Islet precursor cell (in vitro differentiated cells): ENCODE results near the gene FHIT.

Experiments
- DNase-seq: peaks from one replicate; pipeline ENCODE4 v3.0.0-alpha.2; 2018

FHIT gene

DNA sequence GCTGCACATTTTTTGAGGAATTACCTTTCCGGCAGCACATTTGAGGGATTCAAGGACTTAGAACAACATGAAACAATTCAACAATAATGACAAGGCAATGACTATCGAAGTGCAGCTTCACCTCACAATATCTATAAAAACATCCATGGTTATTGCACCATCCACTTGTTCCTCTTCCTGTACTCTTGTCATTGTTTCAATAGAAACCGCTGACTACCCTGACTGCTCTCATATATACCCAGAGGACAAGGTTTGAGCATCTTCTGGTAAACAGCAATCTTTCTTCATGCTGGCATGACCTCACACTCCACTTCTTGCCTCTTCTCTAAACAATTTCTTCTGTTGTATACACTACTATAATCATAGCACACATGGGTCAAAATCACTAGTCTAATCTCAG lies 864.9 kb downstream of the FHIT start:
- DNase-seq = no peak

DNA sequence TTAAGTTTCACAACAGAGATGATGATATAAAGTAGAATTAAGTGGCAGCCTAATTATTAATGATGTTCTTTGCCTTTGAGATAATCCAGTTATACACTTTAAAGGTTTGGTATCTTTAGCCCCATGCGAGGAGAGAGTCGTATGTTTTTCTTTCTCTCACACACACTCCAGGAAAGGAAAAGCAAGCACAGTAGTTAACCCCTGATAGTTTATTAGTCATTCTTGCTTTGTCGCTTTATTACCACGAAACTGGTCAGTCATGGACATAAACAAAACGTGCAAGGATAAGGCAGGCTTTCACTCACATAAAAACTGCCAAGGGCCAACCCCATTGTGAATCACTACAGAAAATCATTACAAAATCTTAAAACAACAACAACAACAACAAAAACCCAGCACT lies 866.9 kb downstream of the FHIT start:
- DNase-seq = no peak

DNA sequence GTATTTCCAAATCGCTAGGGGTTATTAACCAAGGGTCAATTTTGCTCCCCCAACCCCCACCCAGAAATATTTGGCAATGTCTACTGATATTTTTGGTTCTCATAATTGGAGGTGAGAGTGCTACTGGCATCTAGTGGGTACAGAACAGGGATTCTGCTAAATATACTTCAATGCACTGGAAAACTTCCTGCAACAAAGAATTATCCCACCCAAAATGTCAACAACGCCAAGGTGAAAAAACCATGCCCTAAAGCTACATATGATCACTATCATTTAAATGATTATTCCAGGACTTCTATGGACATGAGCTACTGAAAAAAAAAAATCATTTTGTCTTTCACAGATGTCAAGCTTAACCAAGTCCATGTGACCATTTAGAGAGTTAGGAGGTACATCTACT lies 867.9 kb downstream of the FHIT start:
- no peak for DNase-seq

DNA sequence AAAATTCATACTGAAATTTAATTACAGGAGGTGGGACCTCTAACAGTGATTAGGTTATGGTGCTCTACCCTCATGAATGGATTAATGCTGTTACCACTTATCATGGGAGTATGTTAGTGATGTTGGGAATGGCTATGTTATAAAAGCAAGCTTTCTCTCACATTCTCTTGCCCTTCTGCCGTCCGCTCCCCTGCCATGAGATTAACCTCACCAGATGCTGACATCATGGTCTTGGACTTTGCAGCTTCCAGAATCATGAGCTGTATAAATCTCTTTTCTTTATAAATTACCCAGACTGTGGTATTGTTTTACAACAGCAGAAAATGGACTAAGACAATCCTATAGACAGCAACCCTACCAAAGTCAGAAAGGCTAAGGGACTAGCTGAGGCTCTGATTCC lies 884.8 kb downstream of the FHIT start:
- no peak for DNase-seq

DNA sequence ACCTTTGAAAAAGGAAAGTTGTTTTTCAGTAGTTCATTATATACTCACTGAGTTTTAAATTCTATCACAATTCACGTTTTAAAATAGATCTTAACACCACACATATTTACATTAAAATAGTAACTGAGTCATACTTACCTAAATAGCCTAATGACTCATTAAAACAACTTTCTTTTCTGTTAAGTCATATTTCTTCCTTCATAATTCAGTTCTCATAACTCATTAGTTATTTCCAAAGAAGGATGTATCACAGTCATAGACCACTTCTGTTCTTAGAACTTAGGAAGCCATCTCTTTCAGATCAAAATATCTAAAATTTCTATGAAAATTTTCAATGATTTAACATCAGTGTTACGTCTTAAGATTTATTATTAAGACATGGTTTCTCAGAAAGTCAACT lies 885.9 kb downstream of the FHIT start:
- DNase-seq = no peak

DNA sequence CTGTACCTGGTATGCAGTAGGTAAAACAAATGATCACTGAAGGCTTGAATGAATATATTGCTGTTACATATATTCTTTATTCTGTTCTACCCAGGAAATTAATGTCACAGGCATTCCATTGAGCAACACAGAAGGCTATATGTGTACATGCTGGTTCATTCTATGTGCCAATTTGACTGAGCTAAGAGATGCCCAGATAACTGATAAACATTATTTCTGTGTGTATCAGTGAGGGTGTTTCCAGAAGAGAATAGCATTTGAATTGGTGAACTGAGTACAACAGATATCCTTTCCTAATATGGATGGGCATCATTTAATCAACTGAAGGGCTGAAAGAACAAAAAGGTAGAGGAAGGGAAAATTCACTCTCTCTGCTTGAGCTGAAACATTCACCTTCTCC lies 886.8 kb downstream of the FHIT start:
- no peak for DNase-seq

DNA sequence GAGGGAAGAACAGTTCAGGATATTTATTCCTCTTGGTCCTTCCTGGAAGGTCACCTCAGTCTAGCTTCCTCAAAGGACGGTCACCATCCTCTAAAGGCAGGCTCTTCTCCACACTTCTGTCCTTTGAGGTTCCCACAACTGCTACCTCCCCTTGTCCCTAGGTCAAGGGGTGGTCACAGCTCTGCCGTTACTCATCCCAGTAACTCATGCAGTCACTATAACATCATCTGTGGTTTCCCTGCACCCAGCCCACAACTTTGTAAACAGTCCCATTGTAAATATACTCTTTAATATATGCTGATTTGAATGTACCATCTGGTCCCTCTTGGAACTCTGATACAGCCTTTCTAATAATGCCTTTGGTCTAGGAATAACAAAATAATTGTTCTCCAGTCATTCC lies 887.4 kb downstream of the FHIT start:
- DNase-seq = no peak

DNA sequence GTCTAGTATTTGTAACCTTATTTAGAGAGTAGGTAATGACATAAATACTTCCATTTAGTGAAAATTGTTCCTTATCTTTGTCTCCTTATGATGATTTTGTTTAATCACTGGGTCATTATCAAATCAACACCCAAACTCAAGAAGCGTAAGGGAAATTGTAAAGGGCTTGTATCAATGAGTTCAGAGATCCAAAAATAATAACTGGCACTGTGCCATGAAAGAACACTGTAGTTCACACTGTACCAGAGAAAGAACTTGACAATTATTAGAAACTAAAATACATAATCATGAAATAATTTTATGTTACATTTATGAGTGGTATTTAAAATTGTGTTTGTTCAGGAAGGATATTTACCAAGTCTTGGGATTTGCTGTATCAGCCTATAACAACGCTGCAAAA lies 895.4 kb downstream of the FHIT start:
- DNase-seq = no peak

DNA sequence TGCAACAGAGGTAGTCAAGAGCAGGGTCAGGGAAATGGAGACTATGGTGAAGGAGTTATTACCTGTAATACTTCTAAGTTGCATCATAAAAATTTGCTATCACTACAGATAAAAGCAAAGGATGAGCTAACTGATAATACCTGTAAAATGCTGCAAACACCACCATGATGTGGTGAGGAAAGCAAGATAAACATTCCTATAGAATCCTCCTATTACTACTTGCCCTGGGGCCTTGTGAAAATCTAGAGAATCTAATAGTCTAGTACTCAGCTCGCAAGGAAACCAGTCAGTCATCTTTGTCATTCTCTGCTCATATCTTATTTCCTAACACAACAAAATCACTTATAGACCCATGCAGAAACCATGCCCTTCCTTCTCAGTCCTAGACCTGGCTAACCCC lies 899.8 kb downstream of the FHIT start:
- DNase-seq = no peak

DNA sequence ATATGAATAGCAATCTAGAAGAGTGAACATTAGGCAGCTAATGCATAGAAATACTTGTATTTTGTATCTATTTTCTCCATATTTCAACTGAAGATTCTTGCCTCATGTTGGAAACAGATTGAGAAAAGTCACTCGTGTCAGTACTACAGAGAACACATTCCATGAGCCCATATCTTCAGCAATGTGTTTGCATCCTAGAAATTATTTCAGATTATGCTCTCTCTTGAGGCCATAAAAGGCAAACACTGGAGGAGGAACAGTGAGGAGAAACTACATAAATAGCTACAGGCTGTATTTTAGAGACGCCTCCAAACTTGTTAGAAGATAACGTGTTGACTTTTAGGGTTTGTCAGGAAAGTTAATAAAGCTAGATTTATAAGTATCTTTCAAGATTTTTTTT lies 906.9 kb downstream of the FHIT start:
- DNase-seq = no peak

DNA sequence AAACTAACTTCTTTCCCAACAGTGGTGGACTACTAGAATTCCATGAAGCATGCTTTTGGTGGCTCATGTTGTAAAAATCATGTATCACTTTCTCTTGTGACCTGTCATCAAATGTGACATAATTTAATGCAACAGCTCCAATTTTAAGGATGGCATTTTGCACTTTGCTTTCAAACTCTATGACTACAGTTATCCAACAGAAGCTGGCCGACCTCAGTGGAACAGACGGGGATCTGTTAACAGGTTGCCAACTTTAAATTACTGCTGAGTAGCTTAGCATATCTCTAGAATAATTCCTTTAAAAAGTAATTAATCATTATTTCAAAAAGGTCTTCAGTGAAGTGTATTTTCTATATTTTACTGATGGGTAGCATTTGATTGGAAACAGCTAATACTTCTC lies 907.4 kb downstream of the FHIT start:
- no peak for DNase-seq

DNA sequence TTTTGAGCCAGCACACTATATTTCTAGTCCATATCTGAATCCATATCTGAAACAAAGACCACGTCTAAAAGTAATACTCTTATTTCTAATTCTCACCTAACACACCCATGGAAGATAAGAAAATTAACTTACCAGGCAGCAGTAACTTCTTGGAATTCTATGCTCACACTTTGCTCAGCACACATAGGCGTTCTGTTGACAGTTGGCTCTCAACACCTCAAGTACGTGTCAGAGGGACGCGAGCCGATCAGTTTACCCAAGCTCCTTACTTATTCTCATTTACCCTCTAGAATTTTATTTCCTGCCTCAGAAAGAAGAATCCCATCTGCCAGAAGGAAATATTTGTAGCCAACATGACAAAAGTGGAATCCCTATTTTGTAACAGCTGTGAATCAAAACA lies 911.9 kb downstream of the FHIT start:
- DNase-seq = no peak

DNA sequence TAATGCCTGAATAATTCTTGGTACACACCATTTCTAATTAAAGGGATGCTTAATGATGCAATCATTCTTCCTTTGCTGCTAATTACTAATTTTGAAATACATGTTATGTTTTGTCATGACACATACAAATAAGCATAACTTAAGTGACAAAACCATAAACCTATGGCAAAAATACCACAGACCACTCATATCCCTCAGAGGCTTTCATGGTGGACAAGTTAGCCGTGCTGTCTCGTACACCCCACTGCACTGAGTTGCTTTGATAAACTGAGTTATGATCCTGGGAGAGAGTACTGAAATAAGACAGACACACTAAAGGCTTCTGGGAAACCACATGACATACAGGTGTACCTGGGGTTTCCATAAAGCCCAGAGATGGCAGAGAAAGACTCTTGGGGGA lies 913.8 kb downstream of the FHIT start:
- no peak for DNase-seq

DNA sequence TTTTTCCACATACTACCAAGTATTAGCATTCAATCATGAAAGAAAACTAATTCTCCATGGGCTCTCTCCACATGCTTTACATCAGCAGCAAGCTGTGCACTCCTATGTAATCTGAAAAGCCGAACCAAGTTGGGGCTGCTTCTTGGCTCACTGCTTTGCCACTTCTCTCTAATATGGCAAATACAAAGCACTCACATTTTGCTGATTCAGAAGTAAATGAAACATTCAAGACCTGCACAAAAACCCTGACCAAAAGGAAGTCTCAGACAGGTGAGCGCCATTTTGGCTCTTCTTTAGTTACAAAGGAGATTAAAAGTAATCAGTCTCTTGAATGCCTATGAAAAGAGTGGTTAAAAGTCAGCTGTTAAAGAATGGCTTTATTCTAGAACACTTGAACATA lies 915.2 kb downstream of the FHIT start:
- no peak for DNase-seq

DNA sequence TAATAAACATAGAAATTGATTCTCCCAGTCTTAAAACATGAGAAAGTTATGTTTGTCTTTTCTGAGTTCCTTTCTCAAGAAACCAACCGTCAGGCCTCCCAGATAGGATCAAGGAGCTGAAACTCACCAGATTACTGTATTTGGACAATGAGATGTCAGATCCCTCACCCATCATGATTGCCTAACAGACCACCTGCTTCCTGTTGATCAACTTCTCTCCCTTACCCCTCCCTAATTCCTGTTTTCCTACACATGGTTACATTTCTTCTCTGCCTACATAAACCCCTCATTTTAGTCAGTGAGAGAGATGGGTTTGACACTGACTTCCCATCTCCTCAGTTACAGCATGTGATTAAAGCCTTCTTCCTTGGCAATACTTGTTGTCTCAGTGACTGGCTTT lies 917.5 kb downstream of the FHIT start:
- no peak for DNase-seq

DNA sequence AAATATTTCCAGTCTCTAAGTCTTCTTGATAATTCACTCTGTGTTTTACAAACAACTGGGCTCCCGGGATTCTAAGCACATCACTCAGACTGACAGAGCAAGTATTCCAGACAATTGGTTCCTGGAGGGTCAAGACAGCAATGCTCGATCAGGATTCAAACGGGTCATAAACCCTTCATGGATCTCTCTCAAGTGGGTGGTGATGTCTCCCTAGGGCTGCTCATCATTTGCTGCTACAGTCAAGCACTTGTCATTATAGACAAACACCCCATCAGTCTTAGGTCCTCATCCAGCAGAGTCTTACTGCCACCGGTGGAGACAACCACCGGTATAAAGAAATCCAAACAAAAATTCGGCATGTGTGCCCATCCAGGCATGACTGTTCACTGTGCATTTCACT lies 921.1 kb downstream of the FHIT start:
- no peak for DNase-seq

DNA sequence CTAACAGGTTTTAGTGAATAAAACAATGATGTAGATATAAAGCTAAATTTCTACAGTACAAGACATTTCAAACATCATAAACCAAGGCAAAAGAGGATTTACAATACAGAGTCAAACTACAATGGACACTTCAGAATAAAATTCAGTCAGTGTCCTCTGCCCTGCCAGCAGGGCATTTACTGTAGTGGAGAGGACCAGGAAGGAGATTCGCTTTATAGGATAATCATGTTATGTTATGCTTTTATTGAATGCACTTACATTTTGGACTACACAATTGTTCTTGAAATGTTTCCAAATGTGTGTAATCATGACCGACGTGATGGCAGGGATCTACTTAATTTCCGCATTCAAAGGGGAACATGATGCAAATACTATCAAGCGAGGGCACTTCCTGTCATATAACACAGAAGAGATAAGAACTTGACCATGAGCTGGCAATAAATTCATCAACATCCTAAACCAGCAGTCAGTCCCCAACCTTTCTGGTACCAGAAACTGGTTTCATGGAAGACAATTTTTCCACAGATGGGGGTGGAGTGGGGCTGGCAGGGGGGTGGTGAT lies 925.6 kb downstream of the FHIT start:
- no peak for DNase-seq

DNA sequence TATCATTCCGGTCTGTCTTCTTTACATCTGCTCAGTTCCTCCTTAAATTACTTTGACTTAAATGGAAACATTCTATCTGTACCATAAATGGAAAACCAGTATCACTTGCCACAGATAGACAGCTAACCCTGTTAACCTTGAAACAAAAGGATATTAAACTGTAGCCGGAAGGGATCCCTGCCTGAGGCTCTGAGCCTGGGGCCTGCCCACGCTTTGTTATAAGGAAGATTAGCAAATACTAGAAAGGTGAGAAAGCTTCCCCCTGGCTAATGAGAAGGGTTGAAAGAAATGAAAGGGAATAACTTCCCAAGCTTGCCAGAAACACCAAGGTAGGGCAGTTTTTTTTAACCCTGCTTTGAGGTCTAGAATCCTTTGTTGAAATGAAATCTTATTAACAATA lies 927.6 kb downstream of the FHIT start:
- DNase-seq = no peak

DNA sequence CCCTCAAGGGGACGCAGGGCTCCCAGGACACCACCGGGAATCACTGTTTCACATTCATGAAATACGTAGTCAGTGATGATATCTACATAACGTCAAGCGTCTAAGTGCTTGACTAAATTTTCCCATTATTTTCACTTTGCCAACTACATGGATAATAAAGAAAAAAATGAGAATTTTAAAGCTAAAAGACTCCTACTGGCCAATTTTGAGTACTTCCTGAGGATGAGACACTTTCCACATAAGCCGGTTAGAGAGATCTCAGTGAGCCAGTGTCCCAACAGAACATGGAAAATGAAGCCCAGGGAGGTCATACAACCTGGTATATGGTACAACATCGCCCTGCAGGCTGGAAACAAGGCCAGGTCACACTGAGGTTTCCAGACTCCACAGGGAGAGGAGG lies 928.1 kb downstream of the FHIT start:
- no peak for DNase-seq

DNA sequence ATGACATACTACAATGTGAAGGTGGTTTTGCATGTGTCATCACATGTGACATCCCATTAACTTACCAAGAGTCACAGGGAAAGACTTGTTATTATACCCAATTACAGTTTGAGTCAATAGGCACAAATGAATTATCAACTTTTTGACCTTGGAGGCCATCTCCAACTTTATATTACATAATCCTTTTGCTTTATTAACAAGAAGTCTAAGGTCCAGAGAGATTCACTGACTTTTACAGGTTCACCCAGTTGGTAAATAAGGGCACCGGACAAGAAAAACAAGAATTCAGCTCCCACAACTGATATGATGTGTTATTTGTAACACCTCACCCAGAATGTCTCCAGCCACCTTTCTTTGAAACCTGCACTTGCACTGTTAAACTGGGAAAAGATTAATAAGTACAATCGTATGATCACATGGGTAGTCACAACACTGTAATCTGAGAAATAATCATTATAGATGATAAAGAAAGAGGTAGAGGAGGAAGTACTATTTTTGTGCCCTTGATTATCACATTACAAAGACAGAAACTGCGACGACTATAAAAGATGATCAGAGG lies 928.9 kb downstream of the FHIT start:
- DNase-seq = no peak

DNA sequence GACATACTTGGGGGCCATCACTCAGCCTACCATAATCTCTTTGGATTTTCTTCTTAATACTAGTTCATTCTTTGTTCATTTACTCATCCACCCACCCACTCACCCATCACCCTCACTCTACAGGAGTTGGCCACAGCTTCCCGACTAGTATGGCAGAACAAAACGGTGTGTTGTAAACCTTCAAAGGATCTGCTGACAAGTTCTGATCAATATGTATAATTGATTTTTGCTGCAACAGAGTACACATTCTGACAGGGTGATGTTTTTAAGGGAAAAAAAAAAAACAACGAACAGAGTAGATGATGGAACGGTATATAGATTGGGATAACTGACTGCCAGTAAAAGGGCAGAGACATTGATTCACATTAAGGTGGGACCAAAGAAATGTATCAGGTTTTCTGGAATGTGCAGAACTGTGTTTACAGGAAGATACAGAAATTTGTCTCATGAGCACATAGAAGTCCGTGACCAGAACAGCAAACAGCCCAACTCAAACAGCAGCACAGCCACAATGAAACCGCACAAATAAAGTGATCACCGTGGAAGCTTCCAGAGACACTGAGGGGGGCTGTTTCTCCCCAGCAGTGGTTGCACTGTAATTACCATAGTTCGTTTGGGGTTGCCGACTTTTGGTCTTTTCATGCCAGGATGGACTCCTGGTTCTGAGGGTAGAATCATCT lies 931.9 kb downstream of the FHIT start:
- DNase-seq = no peak

DNA sequence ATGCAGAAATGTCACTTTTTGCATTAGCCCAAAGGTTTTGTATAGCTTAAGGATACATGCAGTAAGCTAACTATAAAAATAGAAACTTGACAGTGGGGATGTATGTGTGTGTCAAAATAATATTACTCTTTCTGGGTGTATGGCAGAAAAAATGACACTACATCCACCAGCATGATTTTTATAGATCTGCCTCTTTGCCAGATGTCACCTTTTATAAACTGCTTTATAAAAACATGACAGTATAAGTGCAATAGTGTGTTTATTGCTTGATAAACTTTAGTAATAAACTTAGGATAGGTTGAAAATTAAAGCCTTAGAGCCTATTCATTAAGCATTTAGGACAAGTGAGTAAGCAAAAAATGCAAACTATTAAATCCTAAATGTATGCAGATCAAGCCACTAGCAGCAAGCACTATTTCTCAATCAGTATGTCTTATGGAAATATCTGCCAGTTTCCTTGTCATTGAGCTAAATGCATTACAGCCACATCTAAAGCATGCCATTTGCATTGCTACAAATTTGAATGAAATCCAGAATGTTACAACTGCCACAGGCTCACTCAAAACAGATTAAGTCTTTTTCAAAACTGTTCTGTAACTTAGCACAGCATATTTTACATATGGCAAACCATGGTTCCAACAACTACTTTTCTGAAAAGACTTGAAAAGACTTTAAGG lies 935.0 kb downstream of the FHIT start:
- no peak for DNase-seq

DNA sequence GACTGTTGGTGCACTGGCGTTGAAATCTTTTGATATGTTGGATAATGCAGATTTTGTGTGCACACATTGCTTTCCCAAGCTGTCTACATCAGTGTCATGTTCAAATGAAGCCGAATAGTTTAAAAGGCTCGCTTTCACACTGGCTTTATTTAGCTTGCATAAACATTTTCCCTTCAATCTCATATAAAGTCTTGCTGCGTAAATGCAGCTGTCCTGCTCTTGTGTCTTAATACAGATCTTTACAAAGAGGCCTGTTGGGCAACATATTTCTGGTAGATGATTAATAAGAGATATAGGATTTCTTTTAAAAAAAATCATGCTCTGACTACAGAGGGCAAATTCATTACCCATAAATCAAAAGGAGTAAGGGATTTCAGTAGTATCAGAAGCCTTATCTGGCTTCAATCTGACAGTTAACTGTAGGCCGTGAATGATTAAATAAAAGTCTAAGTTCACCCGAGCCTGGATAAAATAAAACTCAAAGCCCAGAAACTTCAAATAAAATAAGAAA lies 937.2 kb downstream of the FHIT start:
- no peak for DNase-seq

DNA sequence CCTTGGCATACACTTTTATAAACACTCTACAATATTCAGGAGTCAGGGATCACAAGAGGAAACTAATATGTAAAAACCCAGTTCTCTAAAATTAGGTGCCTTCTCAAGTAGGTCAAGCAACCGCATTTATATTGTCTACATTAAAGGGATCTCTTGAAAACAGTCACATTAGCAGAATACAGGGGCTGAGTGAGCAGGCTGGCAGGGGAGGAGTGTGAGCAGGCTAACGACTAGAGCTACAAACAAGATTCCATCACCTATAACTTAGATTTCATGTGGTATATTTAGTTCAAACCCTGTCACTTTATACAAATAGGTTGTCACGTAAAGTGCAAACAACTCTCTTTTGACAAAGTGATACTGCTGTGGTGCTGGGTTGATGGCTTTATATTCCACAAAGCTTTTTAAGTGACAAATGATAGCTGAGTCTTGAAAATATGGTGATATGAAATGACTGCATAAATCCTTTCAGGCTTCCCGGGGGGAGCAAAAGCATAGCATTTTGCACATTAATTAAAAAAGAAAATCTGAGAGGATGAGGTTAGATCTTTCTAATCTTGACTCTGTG lies 937.9 kb downstream of the FHIT start:
- no peak for DNase-seq
